ENCODE measurements around the gene SGF29.
"Not testable (repeated sequence)": the region's sequence is repeated elsewhere in the genome, so short reads cannot be mapped to it uniquely, and the experiment has no call there.

The SGF29 gene

GRCh38 chr16:28592979-28593553 lies 39.3 kb downstream of the SGF29 start:
- H3K36me3 ChIP-seq (replicated peaks) = peaks cover 6% of the 10 kb centered on the region
- H3K4me3 ChIP-seq (ENCODE audit: low read depth, low read length) = no peak overlapping the region
- in situ Hi-C loops (cut with HindIII; ENCODE audit: low pct_ligation_motif_present, low sequenced_read_pairs) = no loop called here
- H3K27ac ChIP-seq = no peak overlapping the region
- no peak for DNase-seq
- no peaks in the 10 kb centered on the region for H3K27me3 ChIP-seq (replicated peaks)
- no peak for TF ChIP-seq CTCF (IDR thresholded peaks at IDR 0.05; ENCODE audit: low read depth, low read length, missing control alignments)

DNA sequence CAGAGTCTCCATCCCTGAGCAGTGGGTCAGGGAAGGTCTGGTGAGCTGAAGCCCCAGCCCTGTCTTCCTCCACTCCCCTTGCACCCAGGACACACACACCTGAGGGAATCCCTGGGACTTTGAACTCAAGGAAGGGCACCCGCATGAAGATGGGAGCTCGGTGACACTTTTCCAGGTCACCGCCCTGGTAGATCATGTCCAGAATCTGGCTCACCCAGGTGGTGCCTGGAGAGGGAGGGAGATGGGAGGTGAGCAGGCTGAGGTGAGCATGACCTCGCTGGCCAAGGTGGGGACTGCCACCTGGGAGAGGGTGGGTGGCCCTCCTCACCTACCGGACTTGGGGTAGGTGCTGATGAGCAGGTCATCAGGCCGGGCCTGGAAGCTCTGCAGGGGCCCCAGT lies 41.7 kb downstream of the SGF29 start:
- in situ Hi-C loops (cut with HindIII; ENCODE audit: low pct_ligation_motif_present, low sequenced_read_pairs); H3K36me3 ChIP-seq (replicated peaks); DNase-seq; H3K27me3 ChIP-seq (replicated peaks); H3K27ac ChIP-seq; H3K4me3 ChIP-seq (ENCODE audit: low read depth, low read length): not testable (repeated sequence)

GRCh38 chr16:28596115-28596630 lies 42.5 kb downstream of the SGF29 start:
- in situ Hi-C loops (cut with HindIII; ENCODE audit: low pct_ligation_motif_present, low sequenced_read_pairs) = no loop called here
- H3K27ac ChIP-seq = no peak overlapping the region

DNA sequence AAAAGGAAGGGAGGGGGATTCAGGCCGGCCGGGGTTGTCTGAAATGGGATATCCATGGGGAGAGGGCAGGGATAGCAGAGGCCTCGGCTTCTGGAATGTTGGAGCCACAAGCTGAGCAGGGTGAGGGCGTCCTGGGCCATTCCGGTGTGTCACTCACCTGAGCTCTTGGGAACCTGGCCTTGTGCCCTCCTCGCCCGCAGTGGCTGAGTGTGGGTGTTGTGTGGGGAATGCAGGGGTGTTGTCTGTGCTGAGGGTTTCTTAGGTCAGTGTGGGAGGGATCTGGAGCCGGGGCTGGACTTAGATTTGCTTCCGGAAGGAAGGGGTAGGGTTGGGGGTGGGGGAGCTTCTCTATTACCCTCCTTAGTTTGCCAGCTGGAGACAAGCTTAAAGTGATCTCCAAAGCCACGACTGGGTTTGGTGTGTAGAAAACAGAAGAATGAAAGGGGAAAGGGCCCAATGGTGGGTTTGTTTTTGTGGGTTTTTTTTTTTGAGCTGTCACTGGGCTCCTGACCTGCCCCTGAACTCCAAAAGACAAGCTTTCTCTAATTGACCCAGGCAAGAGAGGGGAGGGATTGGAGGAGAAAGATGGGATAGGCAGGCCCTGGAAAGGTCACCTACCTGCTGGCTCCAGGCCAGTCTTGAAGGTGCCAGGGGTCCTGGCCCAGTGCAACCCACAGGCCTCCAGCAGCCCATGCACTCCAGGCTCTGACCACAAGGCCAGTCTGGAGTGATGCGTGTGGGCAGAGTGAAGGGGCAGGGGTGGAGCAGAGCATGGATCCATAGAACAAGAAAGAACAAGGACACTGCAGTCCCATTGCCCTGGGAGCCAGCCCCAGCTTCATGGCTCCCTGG lies 43.3 kb downstream of the SGF29 start, which contains the start of gene SULT1A2:
Gene SULT1A2, minus strand, starts transcription at position 211 of the 852 bp plus-strand sequence. CDS start 1,120 bp downstream, outside the sequence.
- TF ChIP-seq CTCF (IDR thresholded peaks at IDR 0.05; ENCODE audit: low read depth, low read length, missing control alignments) = no peak
- no peaks in the 10 kb centered on the region for H3K27me3 ChIP-seq (replicated peaks)
- DNase-seq = no peak
- H3K4me3 ChIP-seq (ENCODE audit: low read depth, low read length) = no peak within 1 kb of the TSS
- no peaks in the 10 kb centered on the region for H3K36me3 ChIP-seq (replicated peaks)
- no peak within 1 kb of the TSS for H3K27ac ChIP-seq
- in situ Hi-C loops (cut with HindIII; ENCODE audit: low pct_ligation_motif_present, low sequenced_read_pairs) = no loop called here

More at GRCh38 chr16:28596115-28596630, 42.5 kb downstream of the SGF29 start:
- Histone ChIP-seq H3K36me3 (replicated peaks) (no peaks in the 10 kb centered on the region), H3K27me3 (replicated peaks) (no peaks in the 10 kb centered on the region), H3K4me3 (ENCODE audit: low read depth, low read length) (no peak overlapping the region)
- no peak for DNase-seq
- no peak for TF ChIP-seq CTCF (IDR thresholded peaks at IDR 0.05; ENCODE audit: low read depth, low read length, missing control alignments)

DNA sequence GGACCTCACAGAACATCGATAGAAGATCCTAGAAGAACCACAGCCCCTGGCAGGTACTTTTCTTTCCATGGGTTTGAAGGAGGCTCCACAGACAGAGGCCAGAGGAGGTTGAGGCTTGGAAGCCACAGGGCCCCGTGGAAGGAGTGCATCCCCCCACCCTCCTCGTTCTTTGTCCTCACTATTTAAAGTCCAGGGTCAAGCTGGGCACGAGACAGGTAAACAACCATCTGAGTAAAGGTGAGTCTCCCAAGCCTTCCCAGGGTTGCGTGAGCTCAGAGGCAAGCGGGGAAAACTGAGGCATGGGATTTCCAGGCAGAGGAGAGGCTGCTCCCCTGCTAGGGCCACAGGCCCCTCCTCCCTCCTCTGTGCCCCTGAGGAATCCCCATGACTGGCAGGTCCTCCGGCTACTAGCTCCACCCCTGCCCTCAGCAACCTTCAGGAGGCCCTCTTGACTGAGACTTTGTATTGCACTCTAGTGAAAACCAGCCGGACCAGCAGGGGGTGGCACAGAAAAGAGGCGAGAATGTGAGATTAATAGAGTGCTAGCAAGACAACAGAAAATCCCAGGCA lies 44.1 kb downstream of the SGF29 start:
- H3K4me3 ChIP-seq (ENCODE audit: low read depth, low read length) = no peak overlapping the region
- DNase-seq = no peak
- no peak overlapping the region for H3K27ac ChIP-seq
- in situ Hi-C loops (cut with HindIII; ENCODE audit: low pct_ligation_motif_present, low sequenced_read_pairs) = no loop called here
- peaks cover 4% of the 10 kb centered on the region for H3K27me3 ChIP-seq (replicated peaks)
- TF ChIP-seq CTCF (IDR thresholded peaks at IDR 0.05; ENCODE audit: low read depth, low read length, missing control alignments) = peak; percentile 3
- H3K36me3 ChIP-seq (replicated peaks) = no peaks in the 10 kb centered on the region

DNA sequence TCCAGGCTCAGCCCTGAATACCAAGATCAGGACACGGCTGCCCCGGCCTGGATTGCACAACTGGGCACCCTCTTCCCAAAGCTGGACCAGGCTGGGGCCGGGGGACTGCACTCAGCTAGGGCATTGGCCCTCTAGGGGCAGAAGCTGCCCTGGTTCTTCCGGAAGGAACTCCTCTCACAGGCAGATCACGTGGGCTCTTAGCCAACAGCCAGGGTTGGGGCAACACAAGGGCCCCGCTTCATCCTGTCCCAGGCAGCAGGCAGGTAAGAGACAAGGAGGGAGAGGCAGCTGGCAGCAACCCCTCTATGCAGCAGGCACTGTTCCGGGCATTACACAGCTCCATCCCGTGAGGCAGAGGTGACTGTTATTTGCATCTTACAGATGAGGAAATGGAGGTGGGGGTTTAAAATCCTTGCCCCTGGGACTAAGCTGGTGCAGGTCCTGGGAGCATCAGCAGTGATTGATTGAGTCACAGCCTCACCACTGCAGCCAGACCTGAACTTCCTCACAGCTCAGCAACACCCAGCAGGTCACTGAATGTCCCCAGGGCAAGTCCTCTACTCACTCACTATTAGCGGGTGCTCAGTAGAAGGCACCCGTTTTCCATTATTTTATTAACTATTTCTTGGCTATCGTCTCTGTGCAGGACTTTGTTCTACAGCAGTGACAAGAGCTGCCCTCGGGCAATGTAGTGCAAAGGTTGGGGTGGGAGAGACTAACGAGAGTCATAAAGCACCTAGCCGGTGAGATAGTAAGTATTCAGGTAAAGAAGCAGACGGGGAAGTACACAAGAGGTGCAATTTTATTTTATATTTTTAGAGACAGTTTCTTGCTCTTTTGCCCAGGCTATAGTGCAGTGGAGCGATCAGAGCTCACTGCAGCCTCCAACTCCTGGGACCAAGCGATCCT lies 45.9 kb downstream of the SGF29 start:
- H3K27me3 ChIP-seq (replicated peaks); in situ Hi-C loops (cut with HindIII; ENCODE audit: low pct_ligation_motif_present, low sequenced_read_pairs); H3K36me3 ChIP-seq (replicated peaks); DNase-seq; H3K4me3 ChIP-seq (ENCODE audit: low read depth, low read length); H3K27ac ChIP-seq: not testable (repeated sequence)

- DNase-seq; H3K36me3 ChIP-seq (replicated peaks); H3K4me3 ChIP-seq (ENCODE audit: low read depth, low read length); H3K27ac ChIP-seq; H3K27me3 ChIP-seq (replicated peaks); in situ Hi-C loops (cut with HindIII; ENCODE audit: low pct_ligation_motif_present, low sequenced_read_pairs): not testable (repeated sequence)
These were observed 47.2 kb downstream of the SGF29 start for GRCh38 chr16:28600965-28601364.

- H3K36me3 ChIP-seq (replicated peaks); in situ Hi-C loops (cut with HindIII; ENCODE audit: low pct_ligation_motif_present, low sequenced_read_pairs); DNase-seq; H3K27me3 ChIP-seq (replicated peaks); H3K27ac ChIP-seq; H3K4me3 ChIP-seq (ENCODE audit: low read depth, low read length): not testable (repeated sequence)
These were observed 47.9 kb downstream of the SGF29 start for GRCh38 chr16:28601589-28601988.

DNA sequence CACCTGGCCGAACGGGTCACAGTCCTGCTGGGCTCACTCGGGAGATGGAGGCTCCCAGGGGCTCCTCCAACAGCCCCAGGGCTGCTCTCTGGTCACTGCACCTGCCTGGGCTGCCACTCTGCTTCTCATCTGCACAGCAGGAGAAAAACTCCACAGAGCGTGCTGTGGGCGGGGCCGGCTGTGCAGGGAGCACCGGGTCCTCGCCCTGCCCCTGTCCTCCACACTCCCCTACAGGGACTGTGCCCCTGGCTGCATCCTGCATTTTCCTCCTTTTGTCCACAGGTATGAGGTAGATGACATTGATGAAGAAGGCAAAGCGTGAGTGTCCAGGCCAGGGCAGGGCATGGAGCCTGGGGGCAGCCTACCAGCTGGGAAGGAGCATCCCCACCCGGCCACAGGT lies 48.3 kb downstream of the SGF29 start:
- H3K27me3 ChIP-seq (replicated peaks); H3K27ac ChIP-seq; H3K36me3 ChIP-seq (replicated peaks); in situ Hi-C loops (cut with HindIII; ENCODE audit: low pct_ligation_motif_present, low sequenced_read_pairs); DNase-seq; H3K4me3 ChIP-seq (ENCODE audit: low read depth, low read length): not testable (repeated sequence)
